ENCODE results near the gene TMEM131L.
A peak's percentile ranks its signal among the peaks of the same experiment; 100 is the strongest.

DNA sequence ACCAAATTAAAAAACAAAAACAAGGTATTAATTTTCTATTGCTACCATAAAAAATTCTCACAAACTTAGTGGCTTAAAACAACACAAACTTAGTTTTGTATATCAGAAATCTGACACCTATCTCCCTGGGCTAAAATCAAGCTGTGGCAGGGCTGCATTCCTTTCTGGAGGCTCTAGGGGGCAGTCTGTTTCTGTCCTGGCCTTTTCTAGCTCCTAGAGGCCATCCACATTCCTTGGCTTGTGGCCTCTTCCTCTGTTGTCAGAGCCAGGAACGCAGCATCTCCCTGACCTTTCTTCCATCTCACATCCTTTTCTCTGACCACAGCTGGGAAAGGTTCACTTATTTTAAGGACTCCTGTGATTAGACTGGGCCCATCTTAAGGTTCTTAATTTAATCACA lies 179.0 kb downstream of the TMEM131L start:
- TF ChIP-seq, protein P1, sequence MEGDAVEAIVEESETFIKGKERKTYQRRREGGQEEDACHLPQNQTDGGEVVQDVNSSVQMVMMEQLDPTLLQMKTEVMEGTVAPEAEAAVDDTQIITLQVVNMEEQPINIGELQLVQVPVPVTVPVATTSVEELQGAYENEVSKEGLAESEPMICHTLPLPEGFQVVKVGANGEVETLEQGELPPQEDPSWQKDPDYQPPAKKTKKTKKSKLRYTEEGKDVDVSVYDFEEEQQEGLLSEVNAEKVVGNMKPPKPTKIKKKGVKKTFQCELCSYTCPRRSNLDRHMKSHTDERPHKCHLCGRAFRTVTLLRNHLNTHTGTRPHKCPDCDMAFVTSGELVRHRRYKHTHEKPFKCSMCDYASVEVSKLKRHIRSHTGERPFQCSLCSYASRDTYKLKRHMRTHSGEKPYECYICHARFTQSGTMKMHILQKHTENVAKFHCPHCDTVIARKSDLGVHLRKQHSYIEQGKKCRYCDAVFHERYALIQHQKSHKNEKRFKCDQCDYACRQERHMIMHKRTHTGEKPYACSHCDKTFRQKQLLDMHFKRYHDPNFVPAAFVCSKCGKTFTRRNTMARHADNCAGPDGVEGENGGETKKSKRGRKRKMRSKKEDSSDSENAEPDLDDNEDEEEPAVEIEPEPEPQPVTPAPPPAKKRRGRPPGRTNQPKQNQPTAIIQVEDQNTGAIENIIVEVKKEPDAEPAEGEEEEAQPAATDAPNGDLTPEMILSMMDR (IDR thresholded peaks at IDR 0.05; ENCODE audit: low read depth, low read length, missing input control) = peak; percentile 29
- no peak for TF ChIP-seq HNF4G (IDR thresholded peaks at IDR 0.05)
- TF ChIP-seq, protein P2, sequence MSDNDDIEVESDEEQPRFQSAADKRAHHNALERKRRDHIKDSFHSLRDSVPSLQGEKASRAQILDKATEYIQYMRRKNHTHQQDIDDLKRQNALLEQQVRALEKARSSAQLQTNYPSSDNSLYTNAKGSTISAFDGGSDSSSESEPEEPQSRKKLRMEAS (IDR thresholded peaks at IDR 0.05) = no peak
- no peak for TF ChIP-seq TAF1 (conservative IDR thresholded peaks at IDR 0.05)
- no peak for TF ChIP-seq SP1 (IDR thresholded peaks at IDR 0.05)
